ENCODE data around the gene NELFE. TPM values are rescaled to one million over a fixed set of nuclear protein-coding genes. Genes with fewer than 3 reads are reported as not detected.

Gene NELFE
- total RNA-seq, 1 experiment from 2014 or later, result 68.3 TPM

DNA sequence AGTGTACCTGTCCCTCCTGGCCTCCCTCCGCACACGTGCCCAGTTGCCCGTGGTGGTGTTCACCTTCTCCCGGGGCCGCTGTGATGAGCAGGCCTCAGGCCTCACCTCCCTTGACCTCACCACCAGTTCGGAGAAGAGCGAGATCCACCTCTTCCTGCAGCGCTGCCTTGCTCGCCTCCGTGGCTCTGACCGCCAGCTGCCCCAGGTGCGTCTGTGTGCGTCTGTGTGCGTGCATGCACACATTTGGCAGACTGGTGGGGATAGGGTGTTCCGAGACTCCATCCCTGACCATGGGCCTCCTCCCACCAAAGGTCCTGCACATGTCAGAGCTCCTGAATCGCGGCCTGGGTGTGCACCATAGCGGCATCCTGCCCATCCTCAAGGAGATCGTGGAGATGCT is 5.2 kb upstream of the NELFE start:
- Histone ChIP-seq H3K9me3 (ENCODE audit: control insufficient read depth in 1 of 2, insufficient read depth in 1 of 2, low read depth in 1 of 2, low read length in 2 of 2) (no peaks in the 10 kb centered on the region), H3K4me3 (replicated peaks in 1 of 2; ENCODE audit: low read depth in 1 of 2, low read length in 2 of 2) (no peak overlapping the region), H3K4me1 (ENCODE audit: control insufficient read depth in 1 of 2, insufficient read depth in 2 of 2, low read length in 2 of 2) (peaks cover 6 to 8% of the 10 kb centered on the region in 2 experiments; a peak in 3 of 4 replicates), H3K79me2 (ENCODE audit: insufficient read depth, low read length) (peaks cover 16% of the 10 kb centered on the region), H2AFZ (ENCODE audit: low read depth, low read length, poor library complexity, severe bottlenecking) (no peak overlapping the region), H3K36me3 (ENCODE audit: control insufficient read depth in 1 of 2, insufficient read depth in 2 of 2, low read length in 2 of 2) (peaks cover 48 to 49% of the 10 kb centered on the region in 2 experiments; a peak in 3 of 4 replicates), H4K20me1 (ENCODE audit: insufficient read depth) (no peaks in the 10 kb centered on the region), H3K9ac (ENCODE audit: low read length) (no peak overlapping the region), H3K27ac (ENCODE audit: low read depth, low read length) (no peak overlapping the region), H3K9me2 (ENCODE audit: insufficient read depth) (no peaks in the 10 kb centered on the region), H3K4me2 (ENCODE audit: low read length) (no peak overlapping the region), H3K27me3 (ENCODE audit: insufficient read depth, low read length) (no peaks in the 10 kb centered on the region)
- BruUV-seq (replicated peaks), result no TSS peak
- DNase-seq (ENCODE audit: low read depth, low spot score) (no peak), ATAC-seq (no peak)
- ChIA-PET CTCF (no interaction called here), POLR2A (interaction anchor here (0.9 kb wide), 1 partner anchor 8 kb away, joined by 3 read pairs; the partner anchor contains the start of gene DXO), RAD21 (ENCODE audit: low non-redundant PET in 1 of 2, low total read pairs in 2 of 2, uncharacterized antibody in 2 of 2, unreplicated experiment in 2 of 2) (no interaction called here)
- intact Hi-C loops (cut with micrococcal nuclease), result no loop called here
- no peak for TF ChIP-seq SP1 (IDR thresholded peaks at IDR 0.05; ENCODE audit: low read depth)
- no peak for TF ChIP-seq EZH2phosphoT487 (IDR thresholded peaks at IDR 0.05; ENCODE audit: borderline replicate concordance)
- TF ChIP-seq ELF1 (IDR thresholded peaks at IDR 0.05; ENCODE audit: borderline replicate concordance, low read depth), result no peak
- TF ChIP-seq, protein P1, sequence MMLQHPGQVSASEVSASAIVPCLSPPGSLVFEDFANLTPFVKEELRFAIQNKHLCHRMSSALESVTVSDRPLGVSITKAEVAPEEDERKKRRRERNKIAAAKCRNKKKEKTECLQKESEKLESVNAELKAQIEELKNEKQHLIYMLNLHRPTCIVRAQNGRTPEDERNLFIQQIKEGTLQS (IDR thresholded peaks at IDR 0.05), result no peak
- no peak for TF ChIP-seq SRF (IDR thresholded peaks at IDR 0.05; ENCODE audit: low read depth)

DNA sequence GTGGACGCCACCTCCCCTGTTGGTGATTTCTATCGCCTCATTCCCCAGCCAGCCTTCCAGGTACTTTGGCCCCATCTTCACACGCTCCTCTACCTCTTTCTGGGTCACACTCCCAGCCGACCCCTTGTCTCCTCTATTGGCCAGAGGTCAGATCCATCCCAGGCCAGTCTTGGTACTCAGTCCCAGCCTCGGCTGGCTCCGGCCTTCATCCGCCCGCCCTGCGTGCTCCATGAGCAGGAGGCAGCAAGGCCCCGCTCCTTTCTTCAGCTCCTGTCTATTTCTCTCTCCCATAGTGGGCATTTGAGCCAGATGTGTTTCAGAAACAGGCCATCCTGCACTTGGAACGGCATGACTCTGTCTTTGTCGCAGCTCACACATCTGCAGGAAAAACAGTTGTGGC is 2.8 kb upstream of the NELFE start:
- Histone ChIP-seq H3K9ac (ENCODE audit: low read length) (no peak overlapping the region), H2AFZ (ENCODE audit: low read depth, low read length, poor library complexity, severe bottlenecking) (no peak overlapping the region), H4K20me1 (ENCODE audit: insufficient read depth) (no peaks in the 10 kb centered on the region), H3K4me3 (replicated peaks in 1 of 2; ENCODE audit: low read depth in 1 of 2, low read length in 2 of 2) (no peak overlapping the region), H3K4me1 (ENCODE audit: control insufficient read depth in 1 of 2, insufficient read depth in 2 of 2, low read length in 2 of 2) (peaks cover 14 to 17% of the 10 kb centered on the region in 2 experiments), H3K27me3 (ENCODE audit: insufficient read depth, low read length) (no peaks in the 10 kb centered on the region), H3K79me2 (ENCODE audit: insufficient read depth, low read length) (peaks cover 38% of the 10 kb centered on the region), H3K9me2 (ENCODE audit: insufficient read depth) (no peaks in the 10 kb centered on the region), H3K9me3 (ENCODE audit: control insufficient read depth in 1 of 2, insufficient read depth in 1 of 2, low read depth in 1 of 2, low read length in 2 of 2) (no peaks in the 10 kb centered on the region), H3K36me3 (ENCODE audit: control insufficient read depth in 1 of 2, insufficient read depth in 2 of 2, low read length in 2 of 2) (peaks cover 36 to 43% of the 10 kb centered on the region in 2 experiments), H3K4me2 (ENCODE audit: low read length) (no peak overlapping the region), H3K27ac (ENCODE audit: low read depth, low read length) (no peak overlapping the region)
- POLR2A ChIA-PET, result no interaction called here
- no TSS peak for BruUV-seq (replicated peaks)
- TF ChIP-seq, protein P2, sequence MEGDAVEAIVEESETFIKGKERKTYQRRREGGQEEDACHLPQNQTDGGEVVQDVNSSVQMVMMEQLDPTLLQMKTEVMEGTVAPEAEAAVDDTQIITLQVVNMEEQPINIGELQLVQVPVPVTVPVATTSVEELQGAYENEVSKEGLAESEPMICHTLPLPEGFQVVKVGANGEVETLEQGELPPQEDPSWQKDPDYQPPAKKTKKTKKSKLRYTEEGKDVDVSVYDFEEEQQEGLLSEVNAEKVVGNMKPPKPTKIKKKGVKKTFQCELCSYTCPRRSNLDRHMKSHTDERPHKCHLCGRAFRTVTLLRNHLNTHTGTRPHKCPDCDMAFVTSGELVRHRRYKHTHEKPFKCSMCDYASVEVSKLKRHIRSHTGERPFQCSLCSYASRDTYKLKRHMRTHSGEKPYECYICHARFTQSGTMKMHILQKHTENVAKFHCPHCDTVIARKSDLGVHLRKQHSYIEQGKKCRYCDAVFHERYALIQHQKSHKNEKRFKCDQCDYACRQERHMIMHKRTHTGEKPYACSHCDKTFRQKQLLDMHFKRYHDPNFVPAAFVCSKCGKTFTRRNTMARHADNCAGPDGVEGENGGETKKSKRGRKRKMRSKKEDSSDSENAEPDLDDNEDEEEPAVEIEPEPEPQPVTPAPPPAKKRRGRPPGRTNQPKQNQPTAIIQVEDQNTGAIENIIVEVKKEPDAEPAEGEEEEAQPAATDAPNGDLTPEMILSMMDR (IDR thresholded peaks at IDR 0.05 in 2 of 3, conservative IDR thresholded peaks at IDR 0.05 in 1 of 3; ENCODE audit: borderline replicate concordance in 1 of 3, insufficient read depth in 1 of 3, low read depth in 2 of 3, low read length in 2 of 3), result no peak
- TF ChIP-seq, protein P1 (IDR thresholded peaks at IDR 0.05), result no peak
- TF ChIP-seq EZH2phosphoT487 (IDR thresholded peaks at IDR 0.05; ENCODE audit: borderline replicate concordance) (no peak), SRF (IDR thresholded peaks at IDR 0.05; ENCODE audit: low read depth) (no peak), FOSL1 (IDR thresholded peaks at IDR 0.05; ENCODE audit: low read depth) (no peak), SIN3A (IDR thresholded peaks at IDR 0.05; ENCODE audit: low read depth) (no peak), EZH2 (IDR thresholded peaks at IDR 0.05) (no peak), SP1 (IDR thresholded peaks at IDR 0.05; ENCODE audit: low read depth) (no peak), POLR2AphosphoS5 (IDR thresholded peaks at IDR 0.05; ENCODE audit: low read depth, low read length) (no peak)
- no peak for DNase-seq (ENCODE audit: low read depth, low spot score)
- CTCF ChIA-PET, result no interaction called here
- ATAC-seq, result no peak
- RAD21 ChIA-PET (ENCODE audit: low non-redundant PET in 1 of 2, low total read pairs in 2 of 2, uncharacterized antibody in 2 of 2, unreplicated experiment in 2 of 2), result no interaction called here
- intact Hi-C loops (cut with micrococcal nuclease), result no loop called here
